ENCODE results near the gene KAT8. TPM values are rescaled to one million over a fixed set of nuclear protein-coding genes. Genes with fewer than 3 reads are reported as not detected.

KAT8 gene
- total and polyA plus RNA-seq, 9 of the 15 experiments (the other 6 are each of a cell fraction or from before 2014, with no cell fraction given), result 10.0 to 98.5 (median 76.4) TPM

DNA sequence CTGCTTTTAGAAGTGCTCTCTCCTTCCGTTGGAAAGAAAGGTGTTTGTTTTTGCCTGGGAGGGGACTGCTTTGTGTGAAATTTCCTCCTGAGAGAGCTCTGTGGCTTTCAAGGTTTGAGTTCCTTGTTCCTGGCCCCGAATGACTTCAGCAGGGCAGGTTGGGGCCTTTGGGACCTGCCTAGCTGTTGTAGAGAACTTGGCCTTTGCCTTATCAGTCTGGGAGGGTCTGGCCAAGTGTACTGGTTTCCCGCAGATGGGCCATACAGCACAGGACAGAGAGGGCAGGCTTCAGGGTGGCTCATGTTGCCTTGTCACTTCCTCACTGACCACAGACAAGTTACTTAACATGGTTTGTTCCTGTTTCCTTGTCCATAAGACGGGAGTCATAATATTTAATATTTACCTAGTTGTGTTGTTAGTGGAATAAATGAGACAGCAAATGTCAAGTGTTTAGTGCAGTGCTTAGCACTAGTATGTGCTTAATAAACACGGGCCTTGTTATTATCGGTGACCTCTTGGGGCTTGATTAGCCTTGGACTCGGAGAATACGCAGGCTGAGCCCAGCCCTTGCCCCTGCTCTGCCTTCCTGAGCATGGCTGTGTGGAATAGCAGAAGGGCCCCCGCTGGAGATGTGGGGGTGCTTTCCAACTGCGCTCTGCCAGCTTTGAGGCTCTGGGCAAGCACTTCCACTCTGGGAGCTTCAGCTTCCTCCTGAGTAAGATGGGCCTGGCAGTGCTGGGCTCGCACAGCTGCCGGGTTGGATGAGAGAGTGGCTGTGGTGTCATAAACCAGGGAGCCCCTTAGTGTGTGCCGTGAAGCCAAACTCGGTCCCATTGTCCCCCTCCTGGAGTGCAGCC, 11.5 kb downstream of the KAT8 start (continued):
- TF ChIP-seq, protein P1, sequence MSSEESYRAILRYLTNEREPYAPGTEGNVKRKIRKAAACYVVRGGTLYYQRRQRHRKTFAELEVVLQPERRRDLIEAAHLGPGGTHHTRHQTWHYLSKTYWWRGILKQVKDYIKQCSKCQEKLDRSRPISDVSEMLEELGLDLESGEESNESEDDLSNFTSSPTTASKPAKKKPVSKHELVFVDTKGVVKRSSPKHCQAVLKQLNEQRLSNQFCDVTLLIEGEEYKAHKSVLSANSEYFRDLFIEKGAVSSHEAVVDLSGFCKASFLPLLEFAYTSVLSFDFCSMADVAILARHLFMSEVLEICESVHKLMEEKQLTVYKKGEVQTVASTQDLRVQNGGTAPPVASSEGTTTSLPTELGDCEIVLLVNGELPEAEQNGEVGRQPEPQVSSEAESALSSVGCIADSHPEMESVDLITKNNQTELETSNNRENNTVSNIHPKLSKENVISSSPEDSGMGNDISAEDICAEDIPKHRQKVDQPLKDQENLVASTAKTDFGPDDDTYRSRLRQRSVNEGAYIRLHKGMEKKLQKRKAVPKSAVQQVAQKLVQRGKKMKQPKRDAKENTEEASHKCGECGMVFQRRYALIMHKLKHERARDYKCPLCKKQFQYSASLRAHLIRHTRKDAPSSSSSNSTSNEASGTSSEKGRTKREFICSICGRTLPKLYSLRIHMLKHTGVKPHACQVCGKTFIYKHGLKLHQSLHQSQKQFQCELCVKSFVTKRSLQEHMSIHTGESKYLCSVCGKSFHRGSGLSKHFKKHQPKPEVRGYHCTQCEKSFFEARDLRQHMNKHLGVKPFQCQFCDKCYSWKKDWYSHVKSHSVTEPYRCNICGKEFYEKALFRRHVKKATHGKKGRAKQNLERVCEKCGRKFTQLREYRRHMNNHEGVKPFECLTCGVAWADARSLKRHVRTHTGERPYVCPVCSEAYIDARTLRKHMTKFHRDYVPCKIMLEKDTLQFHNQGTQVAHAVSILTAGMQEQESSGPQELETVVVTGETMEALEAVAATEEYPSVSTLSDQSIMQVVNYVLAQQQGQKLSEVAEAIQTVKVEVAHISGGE (CRISPR knock-in tag; IDR thresholded peaks at IDR 0.05), result peak in 1 of 3 experiments; percentile 83; a peak in 2 of 6 replicates
- TF ChIP-seq ZNF175 (CRISPR knock-in tag; IDR thresholded peaks at IDR 0.05; ENCODE audit: low read depth), result 0 out of 2 replicates have a peak, but pooled peaks have one; percentile 55
- peak; percentile 35 for TF ChIP-seq KDM5B (IDR thresholded peaks at IDR 0.05; ENCODE audit: insufficient replicate concordance, low read depth, low read length)
- TF ChIP-seq MEIS2 (IDR thresholded peaks at IDR 0.05; ENCODE audit: partially characterized antibody), result peak; percentile 31
- peak in 1 of 2 experiments; percentile 30; a peak in 1 of 4 replicates for TF ChIP-seq RAD21 (CRISPR knock-in tag; conservative IDR thresholded peaks at IDR 0.05 in 1 of 2, IDR thresholded peaks at IDR 0.05 in 1 of 2)
- 0 out of 2 replicates have a peak, but pooled peaks have one; percentile 25 for TF ChIP-seq RB1 (IDR thresholded peaks at IDR 0.05; ENCODE audit: low read depth)
- TF ChIP-seq FOSL1 (tag; conservative IDR thresholded peaks at IDR 0.05), result peak; percentile 49; the same call in 1 of the 2 replicates
- TF ChIP-seq, protein P2, sequence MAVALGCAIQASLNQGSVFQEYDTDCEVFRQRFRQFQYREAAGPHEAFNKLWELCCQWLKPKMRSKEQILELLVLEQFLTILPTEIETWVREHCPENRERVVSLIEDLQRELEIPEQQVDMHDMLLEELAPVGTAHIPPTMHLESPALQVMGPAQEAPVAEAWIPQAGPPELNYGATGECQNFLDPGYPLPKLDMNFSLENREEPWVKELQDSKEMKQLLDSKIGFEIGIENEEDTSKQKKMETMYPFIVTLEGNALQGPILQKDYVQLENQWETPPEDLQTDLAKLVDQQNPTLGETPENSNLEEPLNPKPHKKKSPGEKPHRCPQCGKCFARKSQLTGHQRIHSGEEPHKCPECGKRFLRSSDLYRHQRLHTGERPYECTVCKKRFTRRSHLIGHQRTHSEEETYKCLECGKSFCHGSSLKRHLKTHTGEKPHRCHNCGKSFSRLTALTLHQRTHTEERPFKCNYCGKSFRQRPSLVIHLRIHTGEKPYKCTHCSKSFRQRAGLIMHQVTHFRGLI (CRISPR knock-in tag; IDR thresholded peaks at IDR 0.05), result no peak
- peak; percentile 62; the same call in 1 of the 2 replicates for TF ChIP-seq TEAD4 (IDR thresholded peaks at IDR 0.05; ENCODE audit: low read length)
- no peak for TF ChIP-seq TEAD4 (CRISPR knock-in tag; IDR thresholded peaks at IDR 0.05; ENCODE audit: borderline replicate concordance)
- TF ChIP-seq ZNF707 (CRISPR knock-in tag; conservative IDR thresholded peaks at IDR 0.05), result no peak
- TF ChIP-seq, protein P3, sequence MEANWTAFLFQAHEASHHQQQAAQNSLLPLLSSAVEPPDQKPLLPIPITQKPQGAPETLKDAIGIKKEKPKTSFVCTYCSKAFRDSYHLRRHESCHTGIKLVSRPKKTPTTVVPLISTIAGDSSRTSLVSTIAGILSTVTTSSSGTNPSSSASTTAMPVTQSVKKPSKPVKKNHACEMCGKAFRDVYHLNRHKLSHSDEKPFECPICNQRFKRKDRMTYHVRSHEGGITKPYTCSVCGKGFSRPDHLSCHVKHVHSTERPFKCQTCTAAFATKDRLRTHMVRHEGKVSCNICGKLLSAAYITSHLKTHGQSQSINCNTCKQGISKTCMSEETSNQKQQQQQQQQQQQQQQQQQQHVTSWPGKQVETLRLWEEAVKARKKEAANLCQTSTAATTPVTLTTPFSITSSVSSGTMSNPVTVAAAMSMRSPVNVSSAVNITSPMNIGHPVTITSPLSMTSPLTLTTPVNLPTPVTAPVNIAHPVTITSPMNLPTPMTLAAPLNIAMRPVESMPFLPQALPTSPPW (CRISPR knock-in tag; IDR thresholded peaks at IDR 0.05), result peak; percentile 46; the same call in 1 of the 2 replicates
- peak; percentile 87 for TF ChIP-seq ETV5 (CRISPR knock-in tag; IDR thresholded peaks at IDR 0.05; ENCODE audit: low read depth)
- TF ChIP-seq MAZ (CRISPR knock-in tag; conservative IDR thresholded peaks at IDR 0.05 in 1 of 2, IDR thresholded peaks at IDR 0.05 in 1 of 2), result peak in 1 of 2 experiments; percentile 33; a peak in 1 of 4 replicates
- no peak for TF ChIP-seq PTRF (tag; IDR thresholded peaks at IDR 0.05)
- TF ChIP-seq CBX1 (IDR thresholded peaks at IDR 0.05; ENCODE audit: low read depth), result peak; percentile 32; the same call in 1 of the 2 replicates
- no peak for TF ChIP-seq ZSCAN32 (CRISPR knock-in tag; IDR thresholded peaks at IDR 0.05)
- TF ChIP-seq ETV6 (IDR thresholded peaks at IDR 0.05; ENCODE audit: borderline replicate concordance in 1 of 2, low read depth in 2 of 2, low read length in 1 of 2), result peak in 1 of 2 experiments; percentile 81; a peak in 1 of 4 replicates
- no peak for TF ChIP-seq ETV6 (CRISPR knock-in tag; IDR thresholded peaks at IDR 0.05; ENCODE audit: borderline replicate concordance)
